Medulla oblongata (tissue), 1 donor: ENCODE measurements around the gene RAPGEF4.
A peak's percentile ranks its signal among the peaks of the same experiment; 100 is the strongest.

ENCODE experiments used
- DNase-seq: peaks from one replicate; pipeline ENCODE4 v3.0.0-alpha.2; 2015; ENCODE audit errors: extremely low spot score

Gene RAPGEF4

GRCh38 chr2:172860336-172860707 is 124.7 kb downstream of the RAPGEF4 start:
- DNase-seq = no peak

GRCh38 chr2:172861098-172861497 is 125.5 kb downstream of the RAPGEF4 start:
- no peak for DNase-seq

GRCh38 chr2:172861656-172862476 is 126.2 kb downstream of the RAPGEF4 start:
- DNase-seq = no peak

GRCh38 chr2:172863341-172863740 is 127.7 kb downstream of the RAPGEF4 start:
- DNase-seq = no peak

GRCh38 chr2:172864182-172864581 is 128.5 kb downstream of the RAPGEF4 start:
- peak; percentile 76 for DNase-seq

GRCh38 chr2:172865422-172865821 is 129.8 kb downstream of the RAPGEF4 start:
- DNase-seq = no peak

GRCh38 chr2:172869861-172870260 is 134.2 kb downstream of the RAPGEF4 start:
- DNase-seq = no peak

- no peak for DNase-seq
Observed at GRCh38 chr2:172870396-172870795, 134.8 kb downstream of the RAPGEF4 start.

- DNase-seq = no peak
Observed at GRCh38 chr2:172877826-172878225, 142.2 kb downstream of the RAPGEF4 start.

GRCh38 chr2:172878260-172878659 is 142.6 kb downstream of the RAPGEF4 start:
- DNase-seq = no peak

GRCh38 chr2:172884336-172884735 is 148.7 kb downstream of the RAPGEF4 start:
- DNase-seq = no peak

GRCh38 chr2:172885996-172886395 is 150.4 kb downstream of the RAPGEF4 start:
- no peak for DNase-seq

- no peak for DNase-seq
Observed at GRCh38 chr2:172887280-172887679, 151.6 kb downstream of the RAPGEF4 start.

- DNase-seq = no peak
Observed at GRCh38 chr2:172888714-172889669, 153.3 kb downstream of the RAPGEF4 start.

- DNase-seq = no peak
Observed at GRCh38 chr2:172889768-172890430, 154.3 kb downstream of the RAPGEF4 start.

GRCh38 chr2:172893111-172893510 is 157.5 kb downstream of the RAPGEF4 start:
- no peak for DNase-seq

- DNase-seq = no peak
Observed at GRCh38 chr2:172893671-172894070, 158.0 kb downstream of the RAPGEF4 start.

GRCh38 chr2:172894689-172895387 is 159.2 kb downstream of the RAPGEF4 start:
- DNase-seq = no peak

- no peak for DNase-seq
Observed at GRCh38 chr2:172896661-172897081, 161.0 kb downstream of the RAPGEF4 start.

GRCh38 chr2:172900871-172901270 is 165.2 kb downstream of the RAPGEF4 start:
- DNase-seq = no peak

GRCh38 chr2:172901913-172902312 is 166.3 kb downstream of the RAPGEF4 start:
- no peak for DNase-seq
